ENCODE results near the gene SLC35F1.
A peak's percentile ranks its signal among the peaks of the same experiment; 100 is the strongest.
"Not testable (repeated sequence)": the region's sequence is repeated elsewhere in the genome, so short reads cannot be mapped to it uniquely, and the experiment has no call there.

SLC35F1 gene

GRCh38 chr6:117928833-117929232 lies 21.8 kb downstream of the SLC35F1 start:
- DNase-seq: no peak

GRCh38 chr6:117929501-117929900 lies 22.4 kb downstream of the SLC35F1 start:
- no peak for DNase-seq

DNA sequence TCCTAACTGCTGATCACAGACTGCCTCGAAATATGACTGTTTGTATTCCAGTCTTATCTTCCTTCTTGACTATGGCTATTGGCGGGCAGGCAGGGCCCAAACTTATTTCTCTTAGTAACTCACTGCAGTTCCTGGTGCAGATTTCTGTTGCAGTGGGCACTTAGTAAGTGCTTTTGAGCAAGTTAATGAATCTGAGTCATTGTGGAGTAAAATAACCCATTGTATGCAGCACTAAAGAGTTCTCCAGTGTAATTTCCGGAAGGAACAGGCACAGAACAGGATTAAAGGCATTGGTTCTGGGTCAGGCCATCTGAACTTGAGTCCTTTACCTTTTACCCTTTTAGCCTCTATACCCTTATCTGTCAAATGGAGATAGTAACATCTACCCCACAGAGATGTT lies 23.6 kb downstream of the SLC35F1 start:
- DNase-seq: no peak

DNA sequence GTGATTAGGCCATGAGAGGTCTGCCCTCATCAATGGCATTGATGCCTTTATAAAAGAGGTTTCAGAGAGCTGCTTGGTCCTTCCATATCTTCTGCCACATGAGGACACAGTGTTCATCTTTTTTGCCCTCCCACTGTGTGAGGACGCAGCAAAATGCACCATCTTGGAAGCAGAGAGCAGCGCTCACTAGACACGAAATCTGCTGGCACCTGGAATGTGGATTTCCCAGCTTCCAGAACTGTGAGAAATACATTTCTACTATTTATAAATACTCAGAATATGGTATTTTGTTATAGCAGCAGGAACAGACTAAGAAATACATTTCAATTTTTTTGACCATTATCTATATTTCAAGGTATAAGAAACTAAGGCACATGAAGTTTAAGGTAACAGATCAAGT lies 24.9 kb downstream of the SLC35F1 start:
- no peak for DNase-seq

- DNase-seq: no peak
Measured at GRCh38 chr6:117932676-117933075, 25.6 kb downstream of the SLC35F1 start.

- DNase-seq: no peak
Measured at GRCh38 chr6:117933471-117933870, 26.4 kb downstream of the SLC35F1 start.

DNA sequence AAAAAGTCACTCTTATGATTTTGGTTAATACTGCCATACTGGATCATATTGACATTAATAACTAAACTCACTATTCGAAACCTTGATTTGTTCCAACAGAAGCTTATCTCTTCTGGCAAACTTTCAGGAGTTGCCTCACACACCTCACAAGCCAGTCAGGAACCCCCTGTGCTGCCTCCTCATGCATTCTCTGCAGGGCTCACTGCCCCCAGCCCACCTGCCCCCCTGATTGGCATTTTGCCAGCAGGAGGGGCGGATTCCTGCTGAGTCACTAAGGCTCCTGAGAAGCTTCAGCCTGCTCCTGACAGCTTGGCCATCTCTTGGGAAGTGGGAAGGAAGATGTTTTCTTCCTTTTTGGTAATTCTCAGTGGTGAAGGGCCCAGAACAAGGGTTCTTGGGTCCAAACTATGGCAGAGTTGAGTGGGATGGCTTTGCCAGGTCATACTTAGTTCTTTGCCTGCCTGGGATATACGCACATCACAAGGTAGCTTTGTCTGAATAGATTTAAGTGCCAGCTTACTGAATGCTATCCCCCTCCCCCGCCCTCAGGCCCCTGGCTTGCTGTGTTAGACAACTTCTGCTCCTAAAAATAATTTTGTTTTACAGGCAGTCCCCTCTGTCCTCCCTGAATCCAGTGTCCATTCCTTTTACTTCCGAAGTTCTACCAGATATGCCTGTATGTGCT lies 31.4 kb downstream of the SLC35F1 start:
- no peak for DNase-seq

GRCh38 chr6:117947234-117947633 lies 40.2 kb downstream of the SLC35F1 start:
- no peak for DNase-seq

- no peak for DNase-seq
Measured at GRCh38 chr6:117951783-117952182, 44.7 kb downstream of the SLC35F1 start.

- DNase-seq: no peak
Measured at GRCh38 chr6:117955684-117956256, 48.7 kb downstream of the SLC35F1 start.

GRCh38 chr6:117956386-117956785 lies 49.3 kb downstream of the SLC35F1 start:
- no peak for DNase-seq

DNA sequence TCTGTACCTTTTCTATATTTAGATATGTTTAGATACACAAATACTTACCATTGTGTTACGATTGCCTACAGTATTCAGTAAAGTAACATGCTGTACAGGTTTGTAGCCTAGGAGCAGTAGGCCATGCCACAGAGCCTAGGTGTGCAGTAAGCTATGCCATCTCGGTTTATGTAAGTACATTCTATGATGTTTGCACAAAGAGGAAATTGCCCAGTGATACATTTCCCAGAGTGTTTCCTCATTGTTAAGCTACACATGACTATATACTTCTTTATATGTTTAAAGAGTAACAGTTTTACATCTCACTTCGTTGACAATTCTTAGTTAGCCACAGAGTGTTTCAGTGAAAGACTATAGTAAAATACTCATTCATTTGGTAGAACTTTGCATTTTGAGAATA lies 51.5 kb downstream of the SLC35F1 start:
- no peak for DNase-seq

DNA sequence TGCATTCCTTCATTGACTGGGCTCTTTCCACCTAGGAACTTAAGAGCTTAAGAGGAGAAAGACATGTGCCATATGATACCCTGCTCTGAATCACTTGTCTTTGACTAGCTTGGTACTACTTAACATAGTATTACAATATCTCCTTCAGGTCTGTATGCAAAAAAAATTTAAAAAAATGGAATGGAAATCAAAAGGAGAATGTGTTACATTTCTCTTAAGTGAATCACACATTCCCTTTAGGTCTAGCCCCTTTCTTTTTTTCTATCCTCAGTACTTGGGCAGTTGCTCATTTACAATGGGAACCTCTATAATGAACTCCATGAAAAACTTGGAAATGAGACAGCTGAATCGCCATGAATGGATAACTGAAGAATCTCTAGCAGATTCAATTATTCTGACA lies 53.8 kb downstream of the SLC35F1 start:
- DNase-seq: no peak

GRCh38 chr6:117961301-117961700 lies 54.2 kb downstream of the SLC35F1 start:
- DNase-seq: no peak

DNA sequence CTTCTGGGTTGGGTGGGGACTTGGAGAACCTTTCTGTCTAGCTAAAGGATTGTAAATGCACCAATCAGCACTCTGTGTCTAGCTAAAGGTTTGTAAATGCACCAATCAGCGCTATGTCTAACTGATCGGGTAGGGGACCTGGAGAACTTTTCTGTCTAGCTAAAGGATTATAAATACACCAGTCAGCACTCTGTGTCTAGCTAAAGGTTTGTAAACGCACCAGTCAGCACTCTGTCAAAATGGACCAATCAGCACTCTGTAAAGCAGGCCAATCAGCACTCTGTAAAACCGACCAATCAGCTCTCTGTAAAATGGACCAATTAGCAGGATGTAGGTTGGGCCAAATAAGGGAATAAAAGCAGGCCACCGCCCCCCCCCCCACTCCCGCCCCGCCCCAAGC lies 58.7 kb downstream of the SLC35F1 start:
- not testable (repeated sequence) for DNase-seq

DNA sequence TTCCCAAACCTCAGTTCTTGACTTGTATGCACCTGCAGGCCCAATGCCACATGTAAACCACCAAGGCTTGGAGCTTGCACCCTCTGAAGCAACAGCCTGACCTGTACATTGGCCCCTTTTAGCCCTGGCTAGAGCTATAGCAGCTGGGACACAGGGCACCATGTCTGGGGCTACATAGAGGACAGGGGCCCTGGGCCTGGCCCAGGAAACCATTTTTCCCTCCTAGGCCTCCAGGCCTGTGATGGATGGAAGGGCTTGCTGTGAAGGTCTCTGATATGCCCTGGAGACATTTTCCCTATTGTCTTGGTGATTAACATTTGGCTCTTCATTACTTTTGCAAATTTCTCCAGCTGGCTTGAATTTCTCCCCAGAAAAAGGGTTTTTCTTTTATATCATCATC lies 64.6 kb downstream of the SLC35F1 start:
- no peak for DNase-seq

- DNase-seq: no peak
Measured at GRCh38 chr6:117974914-117975627, 68.0 kb downstream of the SLC35F1 start.

DNA sequence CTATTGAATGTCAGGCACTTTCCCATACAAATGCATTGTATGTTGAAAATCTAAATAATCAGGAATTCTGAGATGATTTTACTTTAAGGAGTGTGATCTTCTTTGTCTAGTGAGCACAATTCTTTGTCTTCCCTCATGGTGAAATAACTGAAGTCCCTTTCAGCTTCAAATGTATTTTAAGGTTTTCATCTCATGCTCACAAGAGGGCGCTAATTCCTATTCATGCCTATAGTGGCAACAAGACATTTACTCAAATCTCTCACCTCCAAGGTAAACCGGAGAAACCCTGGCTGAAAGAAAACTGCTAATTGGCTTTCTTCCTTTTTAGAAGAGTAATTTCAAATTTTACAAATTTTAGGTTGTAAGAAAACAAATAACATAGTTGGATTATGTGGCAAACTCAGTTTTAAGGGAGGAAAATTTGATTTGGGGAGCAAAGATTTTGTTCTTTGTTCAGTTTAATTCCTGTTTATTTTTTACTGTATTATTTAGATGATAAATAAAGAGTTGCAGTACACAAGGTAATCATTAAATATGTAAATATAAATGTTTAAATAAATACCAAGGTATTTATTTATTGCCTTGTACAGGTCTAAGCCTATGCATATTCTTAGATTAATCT lies 69.1 kb downstream of the SLC35F1 start:
- peak; percentile 4 for DNase-seq

- DNase-seq: no peak
Measured at GRCh38 chr6:117985916-117986315, 78.9 kb downstream of the SLC35F1 start.

DNA sequence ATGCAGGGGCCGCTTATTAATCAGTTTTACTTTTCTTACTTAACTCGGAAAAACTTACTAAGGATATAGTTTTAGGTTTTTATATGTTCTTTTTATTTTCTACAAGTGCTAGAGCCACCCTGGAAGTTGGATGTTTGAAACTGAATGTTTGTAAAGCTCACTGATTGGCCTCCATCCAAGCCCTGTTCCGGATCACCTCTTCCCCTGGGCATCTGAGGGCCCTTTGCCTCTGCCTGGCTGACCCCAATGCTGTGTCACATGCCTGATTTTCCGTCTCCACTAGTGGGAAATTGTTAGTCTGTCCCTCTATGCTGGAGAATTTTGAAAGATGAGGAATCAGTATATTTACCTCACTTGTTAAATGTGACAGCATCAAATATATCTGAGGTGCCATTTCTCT lies 79.3 kb downstream of the SLC35F1 start:
- DNase-seq: no peak

- no peak for DNase-seq
Measured at GRCh38 chr6:117989086-117989485, 82.0 kb downstream of the SLC35F1 start.

GRCh38 chr6:117990151-117990550 lies 83.1 kb downstream of the SLC35F1 start:
- no peak for DNase-seq

- DNase-seq: no peak
Measured at GRCh38 chr6:117992856-117993255, 85.8 kb downstream of the SLC35F1 start.

GRCh38 chr6:118012944-118013343 lies 105.9 kb downstream of the SLC35F1 start:
- no peak for DNase-seq

Measured in CD4-positive, alpha-beta T cell treated with Interleukin-17A for 4 hours (primary cell).